NT2/D1 (cell line): ENCODE measurements around the gene SYT1.

Source experiments
- SUZ12 ChIP-seq: IDR thresholded peaks from 2 replicates; pipeline ENCODE4 v1.6.1; 2011; ENCODE audit not compliant: insufficient read length, insufficient read depth; ENCODE audit errors: extremely low read depth
- YY1 ChIP-seq: IDR thresholded peaks from 2 replicates; pipeline ENCODE4 v1.6.1; 2011; ENCODE audit not compliant: insufficient read length, insufficient read depth
- ZNF274 ChIP-seq: IDR thresholded peaks from 2 replicates; pipeline ENCODE4 v1.6.1; 2011; ENCODE audit warnings: mild to moderate bottlenecking, low read depth, low read length

DNA sequence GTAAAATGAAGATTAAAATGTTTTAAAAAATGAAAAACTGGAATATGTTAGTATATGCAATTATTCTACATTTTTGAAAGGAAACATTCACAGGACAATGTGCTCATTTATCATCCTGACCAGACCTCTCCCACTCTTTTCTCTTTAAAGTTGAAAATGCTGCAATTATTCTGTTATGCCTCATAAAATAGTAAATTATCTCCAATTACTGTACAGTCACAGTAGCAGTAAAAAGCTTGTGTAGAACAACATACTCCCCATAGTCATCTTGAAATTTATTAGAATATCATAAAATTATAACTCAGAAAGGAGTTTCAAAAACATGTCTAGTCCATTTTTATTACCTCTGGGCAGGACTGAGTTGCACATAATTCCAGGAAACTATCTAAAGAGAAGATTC is 250.3 kb downstream of the SYT1 start:
- TF ChIP-seq YY1 (no peak), SUZ12 (no peak), ZNF274 (no peak)
